ENCODE measurements around the gene KCNC1. TPM values are rescaled to one million over a fixed set of nuclear protein-coding genes. Genes with fewer than 3 reads are reported as not detected.

The KCNC1 gene
- total RNA-seq, 4 donors from 2014 or later: under 0.01 to 0.73 TPM; not detected in 2

GRCh38 chr11:17736579-17736893 lies 2.0 kb downstream of the KCNC1 start:
- H3K27ac ChIP-seq: no peak overlapping the region
- intact Hi-C loops (cut with DNase I): no loop called here
- peaks cover 14 to 18% of the 10 kb centered on the region in 2 donors for H3K4me1 ChIP-seq
- no peak for DNase-seq
- 16 to 21% methylated on average over 10 to 12 of the region's 12 CpGs for WGBS, 2 donors
- no peaks in the 10 kb centered on the region for H3K36me3 ChIP-seq
- no peaks in the 10 kb centered on the region for H3K9me3 ChIP-seq
- no peak for TF ChIP-seq POLR2A (IDR thresholded peaks at IDR 0.05)
- TF ChIP-seq CTCF (IDR thresholded peaks at IDR 0.05): no peak
- H3K4me3 ChIP-seq (replicated peaks in 1 of 3): no peak overlapping the region
- peaks cover 28% of the 10 kb centered on the region for H3K27me3 ChIP-seq

- H3K4me1 ChIP-seq: peaks cover 14 to 18% of the 10 kb centered on the region in 2 donors
- 37% methylated on average over 14 to 15 of the region's 15 CpGs for WGBS, 2 donors
- no peak for DNase-seq
- intact Hi-C loops (cut with DNase I): no loop called here
- H3K9me3 ChIP-seq: no peaks in the 10 kb centered on the region
- H3K4me3 ChIP-seq (replicated peaks in 1 of 3): no peak overlapping the region
- TF ChIP-seq CTCF (IDR thresholded peaks at IDR 0.05): no peak
- no peak for TF ChIP-seq POLR2A (IDR thresholded peaks at IDR 0.05)
- no peak overlapping the region for H3K27ac ChIP-seq
- peaks cover 28% of the 10 kb centered on the region for H3K27me3 ChIP-seq
- H3K36me3 ChIP-seq: no peaks in the 10 kb centered on the region
These were observed 2.6 kb downstream of the KCNC1 start for GRCh38 chr11:17736930-17737817.

GRCh38 chr11:17738151-17738973 lies 3.8 kb downstream of the KCNC1 start:
- DNase-seq: no peak
- Histone ChIP-seq H3K4me1 (peaks cover 14 to 18% of the 10 kb centered on the region in 2 donors), H3K27me3 (peaks cover 28% of the 10 kb centered on the region), H3K27ac (no peak overlapping the region), H3K4me3 (replicated peaks in 1 of 3) (no peak overlapping the region), H3K36me3 (no peaks in the 10 kb centered on the region), H3K9me3 (no peaks in the 10 kb centered on the region)
- no peak for TF ChIP-seq CTCF (IDR thresholded peaks at IDR 0.05)
- WGBS, 2 donors: 43 to 49% methylated on average over 10 of the region's 10 CpGs
- intact Hi-C loops (cut with DNase I): no loop called here

GRCh38 chr11:17739945-17740338 lies 5.4 kb downstream of the KCNC1 start:
- no peaks in the 10 kb centered on the region for H3K36me3 ChIP-seq
- peaks cover 28% of the 10 kb centered on the region for H3K27me3 ChIP-seq
- 55 to 82% methylated on average over 5 to 6 of the region's 6 CpGs for WGBS, 2 donors
- no peak for TF ChIP-seq CTCF (IDR thresholded peaks at IDR 0.05)
- TF ChIP-seq POLR2A (IDR thresholded peaks at IDR 0.05): no peak
- no peak for DNase-seq
- no peak overlapping the region for H3K4me3 ChIP-seq (replicated peaks in 1 of 3)
- peaks cover 10 to 11% of the 10 kb centered on the region in 2 donors for H3K4me1 ChIP-seq
- no peaks in the 10 kb centered on the region for H3K9me3 ChIP-seq
- intact Hi-C loops (cut with DNase I): no loop called here
- H3K27ac ChIP-seq: no peak overlapping the region

Data from thyroid gland (tissue), 4 donors.